GM20431 (cell line): ENCODE results near the gene CCDC70.
"Not testable (repeated sequence)": the region's sequence is repeated elsewhere in the genome, so short reads cannot be mapped to it uniquely, and the experiment has no call there.

Experiments used
- in situ Hi-C: fragments of 300-500 bp; cut with MseI, MboI; formaldehyde crosslinking; loops from one replicate; pipeline ENCODE4 v1.15.0; 2020; ENCODE audit warnings: low sequenced_read_pairs; ENCODE audit not compliant: unreplicated experiment

The CCDC70 gene

DNA sequence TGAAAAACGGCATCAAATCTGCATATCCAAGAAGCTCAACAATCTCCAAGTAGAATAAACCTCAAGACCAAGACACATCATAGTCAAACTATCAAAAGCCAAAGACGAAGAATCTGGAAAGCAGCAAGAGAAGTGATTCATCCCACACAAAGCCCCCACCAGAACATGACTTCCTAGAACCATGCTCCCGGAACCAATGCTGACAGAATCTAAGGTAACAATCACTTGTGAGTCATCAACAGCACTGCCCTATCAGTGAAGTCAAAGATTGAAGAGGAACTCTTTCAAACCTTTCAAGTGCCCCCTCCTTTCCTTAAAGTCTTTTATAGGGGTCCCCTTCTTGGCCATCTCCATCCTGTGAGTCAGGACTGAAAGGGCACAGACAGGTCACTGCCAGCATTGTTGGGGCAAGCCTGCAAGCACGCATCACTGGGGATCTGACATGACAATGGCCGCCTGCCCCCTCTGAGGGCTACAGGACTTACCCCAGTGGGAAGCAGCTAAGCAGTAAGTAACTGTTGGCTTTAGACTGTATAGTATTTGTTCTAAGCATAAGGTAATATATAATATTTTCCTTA is at the start of gene CCDC70:
CCDC70 (plus strand) TSS at position 247 of the 578 bp plus-strand sequence. CDS start 3,443 bp downstream, outside the sequence.
- in situ Hi-C loops: no loop called here

DNA sequence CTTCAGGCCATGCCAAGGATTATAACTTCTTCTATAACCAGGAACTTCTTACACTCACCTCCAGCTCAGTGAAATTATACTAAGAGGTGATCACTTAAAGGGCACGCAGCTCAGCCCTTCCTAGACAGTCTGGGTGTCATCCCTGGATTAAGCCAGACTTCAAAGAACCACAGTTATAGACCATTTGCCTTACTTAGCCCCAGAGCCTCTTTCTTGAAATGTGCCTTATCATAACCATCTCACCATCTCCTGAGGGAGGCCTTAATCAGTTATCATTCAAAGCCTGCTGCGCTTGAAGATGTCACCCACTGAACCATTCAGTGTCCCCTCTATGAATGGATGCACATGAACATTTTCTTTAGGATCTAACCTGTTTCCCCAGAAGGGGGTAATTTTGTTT is 47.7 kb upstream of the CCDC70 start:
- in situ Hi-C loops: no loop called here

GRCh38 chr13:51814825-51815650 is 46.7 kb upstream of the CCDC70 start:
- in situ Hi-C loops: no loop called here

DNA sequence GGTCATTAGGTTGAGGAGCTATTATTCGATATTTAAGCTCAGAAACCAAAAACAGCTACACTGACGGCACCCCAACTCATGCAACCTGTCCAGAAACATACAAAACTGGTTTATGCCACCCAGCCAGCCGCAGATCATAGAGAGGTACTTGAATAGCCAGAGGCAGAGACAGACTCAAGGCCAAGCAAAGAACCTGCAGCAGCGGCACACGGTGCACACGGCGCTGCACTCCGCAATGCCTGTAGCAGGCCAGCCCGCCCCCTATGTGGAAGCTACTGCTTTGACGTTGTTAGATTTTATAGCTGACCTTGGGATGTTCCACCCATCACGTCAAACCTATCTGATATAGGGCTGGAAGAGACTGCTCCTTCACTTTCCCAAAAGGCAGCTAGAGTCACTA is 45.9 kb upstream of the CCDC70 start:
- in situ Hi-C loops: no loop called here

DNA sequence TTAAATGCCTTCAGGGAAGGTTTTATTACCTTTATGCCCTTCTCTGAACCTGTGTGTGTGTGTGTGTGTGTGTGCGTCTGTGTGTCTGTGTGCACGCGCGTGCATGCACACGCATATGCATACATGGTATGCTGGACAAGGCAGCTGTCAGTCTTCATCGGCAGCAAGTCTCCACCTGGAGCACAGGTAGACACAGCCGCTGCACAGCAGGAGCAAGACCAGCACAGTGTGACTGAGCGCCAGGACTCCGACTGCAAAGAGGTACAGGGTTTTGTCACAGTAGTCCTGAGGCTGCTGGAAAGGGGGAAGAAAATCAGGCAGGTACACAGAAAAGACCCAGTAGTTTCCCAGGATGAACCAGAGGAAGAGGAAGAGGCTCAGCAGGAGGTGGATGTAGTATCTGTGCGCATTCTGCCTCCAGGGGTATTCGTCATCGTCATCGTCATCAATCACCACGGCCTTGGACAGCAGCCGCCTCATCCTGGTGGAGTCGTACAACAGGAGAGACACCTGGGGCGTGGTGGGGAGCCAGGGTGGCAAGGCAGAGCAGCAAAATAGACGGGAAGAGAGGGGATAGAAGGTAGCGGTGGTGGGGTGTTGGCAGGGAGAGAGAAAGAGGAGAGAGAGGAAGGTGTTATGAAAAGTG is 45.0 kb upstream of the CCDC70 start:
- in situ Hi-C loops: no loop called here

DNA sequence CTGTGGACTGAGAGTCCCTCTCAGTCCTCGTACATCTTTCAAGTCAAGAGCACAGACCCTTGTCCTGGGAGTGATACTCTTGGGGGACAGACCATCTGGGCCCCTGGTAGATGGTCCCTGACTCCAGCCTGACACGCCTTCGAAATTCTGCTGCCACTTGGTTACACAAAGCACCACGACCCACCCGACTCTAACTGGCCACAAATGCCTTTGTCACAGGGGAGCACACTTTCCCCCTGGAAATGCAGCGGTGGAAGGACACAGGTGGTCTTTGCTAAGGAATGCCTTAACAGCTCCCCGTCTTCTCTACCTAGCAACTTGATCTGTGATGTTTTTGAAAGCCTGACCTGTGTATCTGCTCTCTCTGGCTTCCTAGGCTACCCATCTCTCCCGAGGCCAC is 44.1 kb upstream of the CCDC70 start:
- in situ Hi-C loops: no loop called here

GRCh38 chr13:51818276-51818675 is 43.5 kb upstream of the CCDC70 start:
- in situ Hi-C loops: no loop called here

GRCh38 chr13:51818781-51819511 is 42.8 kb upstream of the CCDC70 start:
- in situ Hi-C loops: no loop called here

DNA sequence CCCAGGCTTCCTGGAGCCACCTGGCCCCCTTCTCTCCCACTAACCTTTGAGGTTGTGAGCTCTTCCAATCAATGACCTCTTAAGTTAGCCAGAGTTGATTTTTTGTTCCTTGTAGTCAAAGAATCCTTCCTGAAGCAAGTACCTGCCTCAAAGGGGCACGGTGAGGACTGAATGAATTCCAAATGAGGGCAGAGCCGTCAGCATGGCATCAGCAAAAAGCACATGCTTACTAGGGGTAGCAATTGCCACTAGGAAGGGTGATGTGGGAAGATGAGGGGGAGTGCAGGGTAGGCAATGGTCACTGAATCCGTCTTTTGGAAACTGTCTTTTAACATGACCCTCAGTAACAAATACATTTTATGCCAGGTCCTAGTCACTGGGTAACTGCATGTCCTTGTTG is 42.2 kb upstream of the CCDC70 start:
- in situ Hi-C loops: no loop called here

GRCh38 chr13:51820016-51820597 is 41.7 kb upstream of the CCDC70 start:
- in situ Hi-C loops: no loop called here

GRCh38 chr13:51821606-51822005 is 40.2 kb upstream of the CCDC70 start:
- in situ Hi-C loops: no loop called here

GRCh38 chr13:51822106-51822815 is 39.5 kb upstream of the CCDC70 start:
- in situ Hi-C loops: no loop called here

DNA sequence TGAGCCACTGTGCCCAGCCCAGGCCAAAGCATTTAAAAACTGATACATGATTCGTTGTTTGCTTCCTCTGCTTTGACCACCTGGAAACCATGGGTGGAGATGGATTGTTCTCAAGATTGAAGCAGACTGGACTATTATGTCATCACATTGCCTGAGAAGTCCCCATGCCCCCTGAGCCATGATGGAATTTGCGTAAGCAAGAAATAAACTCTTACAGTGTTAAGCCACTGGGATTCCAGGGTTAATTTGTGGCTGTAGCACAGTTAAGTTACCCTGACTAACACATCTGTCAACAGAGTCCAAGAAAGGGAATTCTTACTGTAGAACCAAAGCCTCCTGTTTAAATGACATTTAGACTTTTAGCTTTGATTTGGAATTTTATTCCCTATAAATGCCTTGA is 38.4 kb upstream of the CCDC70 start:
- in situ Hi-C loops: no loop called here

DNA sequence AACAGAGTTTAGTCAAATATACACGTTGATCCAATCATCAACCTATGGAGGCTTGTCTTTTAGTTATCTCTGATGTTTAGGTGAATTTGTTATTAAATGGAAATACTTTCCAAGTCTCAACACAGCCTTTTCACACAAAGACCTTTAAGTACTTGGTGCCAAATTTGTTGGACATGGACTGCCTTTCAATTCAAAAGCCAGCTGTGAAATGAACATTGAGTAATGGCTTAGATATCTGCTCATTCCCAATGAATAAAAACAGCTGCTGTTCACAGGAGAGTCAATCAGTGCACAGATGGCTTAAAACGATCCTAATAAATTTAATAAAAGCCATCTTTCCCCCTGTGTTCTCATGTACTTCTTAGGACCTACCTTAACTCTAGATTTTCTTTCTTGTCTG is 37.9 kb upstream of the CCDC70 start:
- in situ Hi-C loops: no loop called here

GRCh38 chr13:51824712-51825111 is 37.1 kb upstream of the CCDC70 start:
- in situ Hi-C loops: not testable (repeated sequence)

- in situ Hi-C loops: no loop called here
Measured at GRCh38 chr13:51825165-51825592, 36.6 kb upstream of the CCDC70 start.

DNA sequence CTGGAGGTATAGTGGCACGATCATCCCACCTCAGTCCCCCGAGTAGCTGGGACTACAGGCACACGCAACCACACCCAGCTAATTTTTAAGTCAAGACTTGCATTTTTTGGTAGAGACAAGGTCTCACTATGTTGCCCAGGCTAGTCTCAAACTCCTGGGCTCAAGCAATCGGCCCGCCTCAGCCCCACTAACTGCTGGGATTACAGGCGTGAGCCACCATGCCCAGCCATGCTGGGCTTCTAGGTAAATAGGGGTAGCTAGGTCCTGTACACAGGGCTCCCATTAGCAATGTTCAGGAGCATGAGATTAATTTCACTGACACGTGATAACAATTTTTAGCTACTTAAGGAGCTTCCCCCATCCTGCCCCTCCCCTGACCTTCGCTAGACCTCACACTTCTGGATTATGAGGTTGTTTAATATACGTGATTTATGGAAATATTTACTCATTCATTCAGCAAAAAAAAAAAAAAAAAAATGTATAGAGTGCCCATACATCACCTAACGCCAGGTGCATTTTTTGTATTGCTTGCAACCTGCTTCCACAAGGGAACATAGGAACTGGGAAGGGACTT is 36.0 kb upstream of the CCDC70 start:
- in situ Hi-C loops: no loop called here

DNA sequence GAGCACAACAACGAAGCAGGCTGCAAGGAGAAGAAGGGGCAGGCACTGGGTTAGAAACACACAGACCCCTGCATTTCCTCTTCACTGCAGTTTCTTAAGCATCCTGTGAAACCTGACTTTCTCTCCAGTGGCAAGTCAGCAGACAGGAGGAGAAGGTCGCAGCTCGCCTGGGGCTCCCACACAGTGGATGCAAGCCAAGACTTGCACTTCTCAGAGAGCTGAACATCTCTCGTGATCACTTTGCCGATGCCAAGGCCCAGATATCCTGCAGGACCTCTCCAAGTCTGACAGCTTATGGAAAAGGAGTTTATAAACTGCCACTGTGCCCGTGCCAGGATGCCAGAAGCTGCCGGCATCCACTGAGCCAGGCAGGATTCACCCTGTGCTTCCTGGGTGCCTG is 35.2 kb upstream of the CCDC70 start:
- in situ Hi-C loops: no loop called here

GRCh38 chr13:51827254-51827653 is 34.5 kb upstream of the CCDC70 start:
- in situ Hi-C loops: no loop called here
